HT-29 (cell line): Measurements from ENCODE around the gene STOM. TPM values are rescaled to one million over a fixed set of nuclear protein-coding genes. Genes with fewer than 3 reads are reported as not detected.

ENCODE experiments used
- DNase-seq: peaks from one replicate; pipeline ENCODE4 v3.0.0-alpha.2; 2015; ENCODE audit warnings: low spot score
- total RNA-seq: library from RNA; depleted of rRNA; stranded (reverse); fragments of >200 nt; shearing (Covaris generic); gene quantifications from 2 replicates; pipeline ENCODE4 v1.2.3, GENCODE V29; 2014

Gene STOM
- total RNA-seq, 1 experiment from 2014 or later: not detected

DNA sequence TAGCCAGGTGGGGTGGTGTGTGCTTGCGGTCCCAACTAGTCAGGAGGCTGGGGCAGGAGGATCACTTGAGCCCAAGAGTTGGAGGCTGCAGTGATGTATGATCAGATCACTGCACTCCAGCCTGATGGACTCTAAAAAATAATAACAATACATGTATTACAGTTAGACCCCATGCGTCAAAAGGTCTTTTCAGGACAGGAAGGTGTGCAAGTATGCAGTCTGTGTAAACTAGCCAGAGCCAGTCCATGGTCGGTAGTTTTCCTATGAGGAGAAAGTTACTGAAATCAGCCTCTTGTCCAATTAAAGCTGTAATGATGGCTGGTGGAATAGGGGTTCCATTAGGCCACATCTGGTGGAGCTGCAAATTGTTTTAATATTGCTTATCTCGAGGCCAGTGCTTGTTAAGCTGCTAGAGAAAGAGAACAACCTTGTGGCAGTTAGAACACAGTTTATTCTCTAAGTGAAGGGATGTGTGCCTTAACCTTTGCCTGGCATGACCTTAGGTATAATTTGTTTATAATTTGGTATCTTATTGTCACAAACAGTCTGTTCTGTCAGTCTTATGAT lies 1.5 kb upstream of the STOM start:
- no peak for DNase-seq

DNA sequence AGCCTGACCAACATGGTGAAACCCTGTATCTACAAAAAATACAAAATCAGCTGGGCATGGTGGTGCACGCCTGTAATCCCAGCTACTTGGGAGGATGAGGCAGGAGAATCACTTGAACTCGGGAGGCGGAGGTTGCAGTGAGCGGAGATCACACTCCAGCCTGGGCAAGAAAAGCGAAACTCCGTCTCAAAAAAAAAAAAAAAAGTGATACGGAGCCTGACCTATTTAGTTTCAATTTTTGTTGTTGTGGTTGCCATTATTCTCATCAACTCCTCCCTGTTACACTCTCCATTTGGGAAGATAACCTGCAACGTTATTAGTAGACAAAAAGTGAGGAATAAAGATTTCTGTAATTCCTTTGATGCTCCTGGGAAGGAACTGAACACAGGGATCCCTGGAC lies 1.3 kb downstream of the STOM start:
- no peak for DNase-seq

DNA sequence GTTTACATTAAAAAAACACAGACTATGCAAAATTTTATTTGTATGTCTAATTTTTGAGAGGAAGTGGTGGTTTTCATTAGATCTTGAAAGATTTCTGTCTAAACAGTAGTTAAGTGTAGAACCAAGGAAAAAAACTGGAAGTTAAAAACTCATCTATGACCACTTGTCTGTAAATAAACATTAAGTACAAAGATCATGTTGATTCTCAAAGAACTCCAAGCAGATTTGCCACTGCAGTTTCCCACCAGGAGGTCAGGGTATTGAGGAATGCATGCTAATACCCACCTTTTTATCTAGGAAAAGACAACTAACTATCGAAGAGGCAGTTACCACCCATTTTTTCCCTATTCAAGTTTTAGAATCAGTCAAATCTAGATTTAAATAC lies 1.9 kb downstream of the STOM start:
- DNase-seq: no peak

DNA sequence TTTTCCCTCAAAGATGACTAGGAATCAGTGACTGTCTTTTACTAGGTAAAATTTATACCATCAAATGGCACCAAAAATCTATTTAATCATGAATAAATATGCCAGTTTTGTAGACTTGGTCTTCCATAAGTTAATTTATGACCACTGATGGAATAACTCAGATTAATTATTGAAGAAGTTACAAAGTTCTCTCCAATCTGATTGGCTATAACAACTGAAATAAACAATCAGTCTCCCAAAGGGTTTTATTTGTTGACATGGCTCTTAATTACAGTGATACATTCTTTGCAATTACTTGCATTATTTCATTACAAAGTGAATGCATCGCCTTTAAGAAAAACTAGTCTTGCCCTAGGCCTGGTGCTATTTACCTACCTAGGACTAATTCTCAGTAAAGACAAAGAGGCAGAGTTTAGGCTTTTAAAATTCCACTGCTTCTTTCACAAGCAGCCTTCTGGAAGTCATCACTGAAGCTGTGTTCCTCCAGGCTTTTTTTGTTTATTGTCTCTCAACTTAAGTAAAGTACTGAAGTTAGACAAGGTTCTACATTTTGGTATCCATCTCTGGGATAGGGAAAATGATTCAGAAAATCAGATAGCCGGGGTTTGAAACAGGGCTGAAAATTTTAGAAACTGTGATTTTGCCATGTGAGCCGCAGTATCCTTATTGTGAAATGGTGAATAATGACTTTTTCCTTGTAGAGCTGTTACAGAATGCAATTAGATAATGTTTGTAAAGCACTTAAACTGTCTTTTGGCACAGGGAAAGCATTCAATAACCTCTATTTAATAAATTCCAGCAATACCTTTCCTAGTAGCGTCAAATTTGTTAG lies 2.5 kb downstream of the STOM start:
- DNase-seq: no peak

DNA sequence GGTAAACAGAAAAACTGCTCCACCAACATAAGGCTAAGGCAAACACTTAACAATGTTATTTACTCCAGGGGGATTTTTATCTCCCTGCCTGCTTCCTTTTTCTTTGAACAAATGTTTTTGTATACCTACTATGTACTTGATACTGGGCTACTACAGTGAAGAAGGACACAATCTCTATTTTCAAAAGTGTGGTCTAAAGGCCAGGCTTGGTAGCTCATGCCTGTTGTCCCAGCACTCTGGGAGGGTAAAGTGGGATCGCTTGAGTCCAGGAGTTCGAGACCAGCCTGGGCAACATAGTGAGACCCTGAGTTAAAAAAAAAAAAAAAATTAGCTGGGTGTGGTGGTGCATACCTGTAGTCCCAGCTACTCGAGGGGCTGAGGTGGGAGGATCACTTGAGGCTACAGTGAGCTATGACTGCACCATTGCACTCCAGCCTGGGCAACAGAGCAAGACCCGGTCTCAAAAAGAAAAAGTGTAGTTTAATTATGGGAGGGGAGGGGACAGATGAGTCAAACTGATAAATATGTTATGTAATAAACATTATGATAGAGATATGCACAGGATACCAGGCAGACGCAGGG lies 3.3 kb downstream of the STOM start:
- DNase-seq: no peak

DNA sequence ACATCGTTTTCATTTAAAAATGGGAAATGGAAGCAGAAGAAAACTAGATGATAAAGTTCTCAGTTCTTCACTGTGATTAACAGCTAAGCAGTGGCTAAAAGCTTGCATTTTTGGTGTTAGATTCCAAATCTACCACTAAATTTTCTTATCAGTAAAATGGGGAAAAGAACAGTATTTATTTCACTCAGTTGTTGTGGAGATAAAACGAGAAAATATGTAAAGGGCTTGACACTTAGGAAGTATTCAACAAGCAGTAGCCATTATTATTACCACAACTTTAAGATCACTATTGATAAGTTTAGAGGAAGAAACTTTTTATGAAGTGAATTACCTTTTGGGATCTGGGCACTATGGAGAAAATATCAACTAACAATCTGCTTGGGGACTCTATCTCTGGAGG lies 4.5 kb downstream of the STOM start:
- DNase-seq: no peak

DNA sequence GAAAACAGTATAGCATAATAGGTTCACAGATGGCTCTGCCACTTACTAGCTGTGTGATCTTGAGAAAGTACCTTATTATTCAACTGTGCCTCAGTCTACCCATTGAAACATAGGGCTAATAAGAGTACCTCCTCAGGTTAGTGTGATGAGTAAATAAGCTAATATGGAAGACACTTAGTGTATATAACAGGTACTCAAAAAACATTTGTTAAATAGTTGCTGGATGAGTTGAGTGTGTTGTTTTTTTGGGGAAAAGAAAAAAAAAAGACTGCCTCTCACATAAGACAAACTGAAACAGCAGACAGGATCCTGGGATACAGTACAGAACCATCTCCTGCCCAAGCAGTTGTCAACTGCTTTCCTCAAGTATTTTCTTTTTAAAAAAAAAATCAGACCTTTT lies 5.2 kb downstream of the STOM start:
- no peak for DNase-seq

DNA sequence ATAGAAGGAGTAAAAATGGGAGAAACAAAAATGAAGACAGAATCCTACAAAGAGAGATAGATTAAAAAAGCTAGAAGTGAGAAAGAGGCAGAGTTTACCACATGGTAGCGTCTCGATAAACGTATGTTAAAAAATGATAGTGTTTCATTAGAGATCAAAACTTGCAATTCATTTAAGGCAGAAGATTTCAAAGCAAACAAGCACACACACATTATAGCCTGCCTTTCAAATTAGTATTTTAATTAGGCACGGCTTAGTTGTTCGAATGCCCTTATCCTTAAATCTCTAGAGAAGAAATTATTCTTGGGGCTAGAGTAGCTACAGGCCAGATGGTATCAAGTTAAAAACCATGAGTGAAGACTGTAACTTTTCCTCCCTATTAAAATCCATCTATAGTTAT lies 6.0 kb downstream of the STOM start:
- DNase-seq: no peak

DNA sequence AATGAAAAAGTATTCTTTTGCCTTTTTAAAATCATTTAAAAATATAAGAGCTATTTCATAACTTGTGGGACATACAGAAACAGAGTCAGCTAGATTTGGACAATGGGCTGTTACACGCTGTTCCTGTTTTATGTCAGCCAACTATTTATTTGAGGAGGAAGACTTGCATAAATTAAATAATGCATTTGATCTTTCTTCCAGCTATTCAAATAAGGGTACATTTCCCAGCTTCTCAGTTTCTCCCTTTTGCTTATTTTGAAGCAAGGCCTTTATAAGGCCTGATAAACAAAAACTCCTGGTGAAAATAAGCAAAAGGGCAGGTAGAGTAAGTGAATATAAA lies 6.5 kb downstream of the STOM start:
- DNase-seq: no peak

DNA sequence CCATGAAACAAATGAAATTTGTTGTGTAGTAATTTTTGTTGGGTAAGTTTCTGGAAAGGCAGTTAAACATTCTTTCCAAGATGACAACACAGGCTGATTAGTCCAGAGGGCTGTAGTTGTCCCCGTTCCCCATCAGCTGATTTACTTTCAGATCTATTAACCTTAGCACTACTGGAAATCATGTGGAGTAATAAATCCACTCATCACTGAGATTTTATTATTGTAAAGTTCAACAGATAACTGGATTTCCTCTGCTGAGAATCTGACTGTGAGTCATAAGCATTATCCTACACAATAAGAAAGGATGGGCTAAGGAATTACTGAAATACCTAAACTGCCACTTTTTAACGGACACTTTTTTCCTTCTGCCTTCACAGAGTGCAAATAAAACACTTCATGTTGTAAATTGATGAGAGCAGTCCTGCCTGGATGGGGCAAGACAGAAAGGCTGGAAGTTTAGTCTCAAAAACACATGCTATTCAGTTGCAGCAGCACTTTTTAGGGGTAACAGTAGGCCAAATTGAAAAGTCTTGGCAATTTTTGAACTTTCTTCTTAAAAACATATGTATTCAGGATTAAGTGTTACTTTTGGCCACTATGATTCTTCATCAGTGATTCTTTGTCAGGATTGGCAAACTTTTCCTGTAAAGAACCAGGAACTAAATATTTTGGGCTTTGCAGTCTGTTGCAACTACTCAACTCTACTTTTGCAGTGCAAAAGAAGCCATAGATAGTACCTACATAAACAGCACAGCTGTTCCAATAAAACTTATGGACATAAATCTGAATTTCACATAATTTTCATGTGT lies 7.0 kb downstream of the STOM start:
- no peak for DNase-seq

DNA sequence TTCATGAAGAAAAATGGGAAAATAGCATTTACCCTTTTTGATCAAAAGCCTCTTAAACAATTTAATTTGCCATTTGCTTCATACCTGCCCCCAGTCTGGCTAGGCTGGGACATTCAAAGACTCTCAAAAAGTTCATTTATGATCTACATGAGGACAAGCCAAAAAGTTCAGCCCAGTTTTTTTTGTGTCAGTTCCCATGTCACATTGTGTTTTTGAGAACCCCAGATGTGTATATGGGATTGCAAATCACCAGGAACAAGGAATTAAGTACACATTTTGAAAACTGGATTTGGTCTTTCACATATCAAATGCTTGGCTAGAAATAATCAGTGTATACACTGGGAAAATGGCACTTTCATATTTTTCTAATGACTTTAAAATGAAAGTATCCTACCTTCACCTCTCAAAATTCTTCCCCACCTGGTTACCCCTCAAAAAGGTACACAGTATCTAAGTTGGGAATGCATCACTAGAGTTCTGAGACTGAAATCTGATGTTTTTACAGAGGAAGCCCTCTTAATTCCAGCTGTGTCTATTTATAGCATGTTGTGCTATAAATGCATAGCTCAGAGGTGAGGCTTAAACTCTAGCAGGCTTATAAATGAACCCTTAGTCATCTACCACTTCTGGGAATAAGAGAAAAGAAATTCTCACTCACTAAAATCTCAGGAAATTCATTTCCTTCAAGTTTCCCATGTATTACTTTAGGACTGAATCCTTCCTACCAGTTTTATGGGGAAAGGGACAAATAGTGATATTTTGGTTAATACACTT lies 9.3 kb downstream of the STOM start:
- DNase-seq: no peak

DNA sequence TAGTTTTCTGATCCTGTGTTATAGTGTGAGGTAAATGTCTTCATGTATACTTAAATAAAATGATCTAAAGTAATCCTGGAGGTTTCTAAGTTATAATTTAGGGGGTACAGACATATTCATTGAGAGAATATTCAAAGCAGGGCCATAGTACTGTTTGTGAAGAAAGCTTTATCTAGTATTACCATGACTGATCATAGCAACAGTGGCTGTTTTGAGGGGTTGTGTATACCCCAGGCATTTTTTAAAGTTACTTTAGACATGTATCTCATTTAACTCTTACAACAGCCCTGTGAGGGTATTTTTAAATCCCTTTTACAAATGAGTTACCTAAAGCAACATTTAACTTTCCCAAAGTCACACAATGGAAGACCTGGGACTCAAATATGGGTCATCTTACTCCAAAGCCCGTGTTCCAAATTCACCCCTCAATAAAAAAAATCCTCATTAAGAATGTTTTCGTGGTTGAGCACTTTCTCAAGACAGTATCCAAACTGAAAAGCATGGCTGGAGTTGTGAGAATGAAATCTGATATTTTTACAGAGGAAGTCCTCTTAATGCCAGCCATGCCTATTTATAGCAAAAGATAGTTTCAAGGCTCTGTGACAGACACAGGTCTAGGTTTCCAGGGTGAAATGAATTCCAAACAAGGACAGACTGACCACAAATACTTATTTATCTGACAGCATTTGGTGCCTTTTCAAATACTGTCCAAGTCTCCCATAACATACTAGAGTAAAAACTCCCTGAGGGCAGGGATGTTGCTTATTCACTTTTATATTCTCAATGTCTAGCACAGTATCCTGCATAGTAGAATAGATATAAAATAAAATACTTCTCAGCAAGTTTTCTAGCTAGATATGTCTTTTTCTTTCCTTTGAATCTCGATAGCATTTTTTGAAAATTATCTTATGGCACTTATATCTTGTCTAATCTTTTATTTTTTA lies 10.4 kb downstream of the STOM start:
- DNase-seq: no peak

DNA sequence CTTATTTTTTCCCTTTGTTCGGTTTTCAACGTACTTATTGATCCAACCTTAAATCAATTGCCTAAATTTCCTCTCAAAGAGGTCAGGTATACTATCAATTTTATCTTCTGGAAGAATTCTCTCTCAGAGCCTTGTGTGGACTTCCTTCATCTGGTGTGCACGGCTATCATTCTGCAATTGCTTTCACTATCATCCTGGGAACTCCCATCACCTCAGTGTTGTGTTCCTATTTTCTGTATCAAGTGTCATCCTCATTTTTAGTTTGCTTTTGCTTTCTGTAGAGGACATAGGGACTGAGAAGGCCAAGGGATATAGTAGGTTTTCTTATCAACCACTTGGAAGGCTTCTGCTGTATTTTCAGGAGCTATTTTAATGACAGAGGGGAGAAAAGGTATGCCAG lies 11.3 kb downstream of the STOM start:
- DNase-seq: no peak

DNA sequence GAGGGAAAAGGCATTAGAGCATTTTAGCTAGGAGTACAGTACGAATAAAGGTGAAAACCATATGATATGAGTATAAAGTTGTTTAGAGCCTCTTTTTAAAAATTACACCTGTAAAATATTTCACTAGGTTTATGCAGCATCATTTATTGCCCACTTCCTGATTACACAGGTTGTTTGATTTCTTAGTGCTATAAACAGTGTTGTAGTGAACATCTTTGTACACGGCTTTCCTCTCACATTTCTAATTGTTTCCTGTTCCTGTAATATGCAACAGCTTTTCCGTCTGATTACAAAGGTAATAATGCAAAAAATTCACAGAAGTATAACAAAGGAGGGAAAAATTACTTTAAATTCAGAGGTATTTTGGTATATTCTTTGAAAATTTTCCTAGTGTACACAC lies 13.0 kb downstream of the STOM start:
- DNase-seq: no peak

DNA sequence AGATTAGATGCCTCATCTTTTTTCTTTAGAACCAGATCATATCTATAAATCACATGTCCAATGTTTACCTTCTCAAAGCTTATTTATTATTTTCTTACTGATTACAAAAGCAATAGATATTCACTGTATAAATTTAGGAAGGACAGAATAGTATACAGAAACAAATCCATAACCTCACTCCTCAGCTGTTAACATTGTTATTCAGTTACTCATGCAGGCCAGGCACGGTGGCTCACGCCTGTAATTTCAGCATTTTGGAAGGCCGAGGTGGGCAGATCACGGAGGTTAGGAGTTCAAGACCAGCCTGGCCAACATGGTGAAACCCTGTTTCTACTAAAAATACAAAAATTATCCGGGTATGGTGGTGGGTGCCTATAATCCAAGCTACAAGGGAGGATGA lies 15.3 kb downstream of the STOM start:
- no peak for DNase-seq

DNA sequence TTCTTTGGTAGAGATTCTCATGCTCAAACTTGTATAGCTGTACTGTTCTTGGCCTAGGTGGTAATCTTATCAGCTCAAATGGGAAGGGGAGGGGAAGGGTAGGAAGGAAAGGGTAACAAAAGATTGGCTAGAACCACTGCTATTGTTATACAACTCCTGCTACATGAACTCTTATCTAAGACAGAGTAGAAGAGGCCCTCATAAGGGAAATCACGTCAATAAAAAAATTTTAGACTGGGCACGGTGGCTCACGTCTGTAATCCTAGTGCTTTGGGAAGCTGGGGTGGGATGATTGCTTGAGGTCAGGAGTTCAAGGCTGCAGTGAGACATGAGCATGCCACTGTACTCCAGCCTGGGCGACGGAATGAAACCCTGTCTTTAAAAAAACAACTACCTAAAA lies 15.9 kb downstream of the STOM start:
- no peak for DNase-seq

DNA sequence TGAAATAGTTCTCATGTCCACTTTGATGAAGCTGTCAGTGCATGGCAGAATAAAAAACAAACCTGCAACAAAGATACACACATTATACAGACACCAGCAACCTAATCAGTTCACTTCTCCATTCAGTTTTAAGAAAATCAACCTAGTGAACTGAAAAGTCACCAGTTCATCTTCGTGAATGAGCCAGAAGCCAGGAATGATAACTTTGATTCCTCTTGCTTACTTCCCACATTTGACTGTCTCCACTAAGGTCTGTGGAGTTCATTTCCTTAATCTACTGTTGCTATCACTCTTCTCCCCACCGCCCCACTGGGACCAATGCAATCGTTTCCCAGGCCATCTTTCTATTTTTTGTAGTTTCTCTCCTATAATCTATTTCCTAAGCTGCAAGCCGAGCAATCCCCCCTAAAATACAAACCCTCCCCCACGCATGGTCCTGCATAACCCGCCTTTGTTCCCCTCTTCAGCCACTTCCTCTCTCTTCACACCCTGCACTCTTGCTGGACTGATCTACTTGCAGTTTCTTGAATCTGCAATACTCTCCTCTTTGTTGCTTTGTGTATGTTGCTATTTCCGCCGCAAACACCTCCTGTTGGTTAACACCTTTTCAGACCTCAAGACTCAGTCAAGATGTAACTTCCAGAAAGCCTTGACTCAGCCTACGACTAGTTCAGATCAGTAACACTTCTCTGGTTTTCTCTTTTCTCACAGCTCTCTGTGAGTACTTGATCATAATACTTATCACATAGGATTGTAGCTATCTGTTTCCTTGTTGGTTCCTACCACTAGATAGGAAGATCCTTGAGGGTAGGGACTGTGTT lies 16.6 kb downstream of the STOM start:
- DNase-seq: no peak

DNA sequence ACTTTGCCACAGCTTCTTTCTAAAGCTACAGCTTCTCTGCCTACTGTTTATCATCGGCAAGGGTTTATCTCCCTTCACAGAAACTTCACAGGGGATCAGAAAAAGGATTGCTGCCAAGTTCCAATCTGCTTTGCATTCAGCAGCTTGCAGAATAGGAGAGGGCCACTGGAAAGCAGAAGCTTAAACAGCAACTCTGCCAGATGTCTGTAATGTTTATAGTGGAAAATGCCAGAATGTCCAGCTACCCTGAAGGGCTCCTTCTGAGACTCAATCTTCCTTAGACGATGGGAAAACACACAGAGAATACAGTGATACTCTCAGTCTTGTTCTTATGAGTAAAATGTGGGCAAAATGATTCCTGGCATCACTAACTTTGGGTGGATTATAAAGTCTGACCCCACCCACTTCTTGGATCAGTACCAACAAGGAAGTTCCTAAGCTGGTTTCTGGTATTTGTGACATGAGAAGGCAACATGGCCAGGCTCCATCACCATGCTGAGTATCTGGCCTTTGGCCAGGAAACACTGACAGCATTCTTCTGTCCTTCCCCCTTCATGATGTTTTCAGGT lies 19.0 kb downstream of the STOM start:
- peak; percentile 74 for DNase-seq

DNA sequence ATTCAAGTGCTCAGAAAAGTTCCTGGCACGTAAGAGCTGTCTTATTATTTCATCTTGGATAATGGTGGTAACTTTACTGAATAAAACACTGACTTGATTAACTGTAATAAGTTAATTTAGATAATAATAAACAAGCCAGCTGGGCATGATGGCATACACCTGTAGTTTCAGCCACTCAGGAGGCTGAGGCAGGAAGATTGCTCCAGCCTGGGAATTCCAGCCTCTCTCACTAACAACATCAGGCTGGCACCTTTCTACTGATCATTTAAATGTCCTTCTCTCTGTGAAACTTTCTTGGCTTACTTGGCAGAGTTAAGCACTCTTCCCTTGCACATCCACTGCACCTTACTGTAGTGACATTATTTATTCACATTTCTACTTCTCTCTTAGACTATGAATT lies 20.0 kb downstream of the STOM start:
- no peak for DNase-seq
